Loucy (cell line): ENCODE results near the gene GCNT2.

Source experiments
- EZH2phosphoT487 ChIP-seq: fragments of 200-600 bp; IDR thresholded peaks from 2 replicates; pipeline ENCODE4 v1.6.1; 2018; ENCODE audit warnings: antibody characterized with exemption, mild to moderate bottlenecking, moderate library complexity, borderline replicate concordance
- TF ChIP-seq, protein P1 (sequence below): fragments of 200-600 bp; sonication (generic); conservative IDR thresholded peaks from 2 replicates; pipeline ENCODE4 v1.5.1; 2014; ENCODE audit warnings: mild to moderate bottlenecking, antibody characterized with exemption, low read length

DNA sequence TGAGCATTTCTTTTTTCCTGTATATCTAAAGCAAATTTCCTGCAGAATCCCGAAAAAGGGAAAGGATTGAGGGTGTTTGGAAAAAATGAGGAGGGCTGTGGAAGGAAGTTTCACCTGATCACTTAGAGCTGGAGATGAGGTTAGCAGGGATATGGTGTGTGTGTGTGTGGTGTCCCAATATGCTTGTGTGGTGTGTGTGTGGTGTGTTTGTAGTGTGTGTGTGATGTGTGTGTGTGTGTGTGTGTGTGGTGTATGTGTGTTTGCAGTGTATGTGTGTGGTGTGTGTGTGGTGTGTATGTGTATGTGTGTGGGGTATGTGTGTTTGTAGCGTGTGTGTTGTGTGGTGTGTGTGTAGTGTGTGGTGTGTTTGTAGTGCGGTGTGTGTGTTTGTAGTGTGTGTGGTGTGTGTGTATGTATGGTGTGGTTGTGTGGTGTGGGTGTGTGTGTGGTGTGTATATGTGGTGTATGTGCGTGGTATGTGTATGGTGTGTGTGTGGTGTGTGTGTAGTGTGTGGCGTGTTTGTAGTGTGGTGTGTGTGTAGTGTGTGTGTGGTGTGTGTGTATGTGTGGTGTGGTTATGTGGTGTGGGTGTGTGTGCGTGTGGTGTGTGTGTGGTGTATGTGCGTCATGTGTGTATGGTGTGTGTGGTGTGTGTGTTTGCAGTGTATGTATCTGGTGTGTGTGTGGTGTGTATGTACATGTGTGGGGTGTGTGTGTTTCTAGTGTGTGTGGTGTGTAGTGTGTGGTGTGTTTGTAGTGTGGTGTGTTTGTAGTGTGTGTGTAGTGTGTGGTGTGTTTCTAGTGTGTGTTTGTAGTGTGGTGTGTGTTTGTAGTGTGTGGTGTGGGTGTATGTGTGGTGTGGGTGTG is 67.6 kb downstream of the GCNT2 start:
- TF ChIP-seq, protein P1, sequence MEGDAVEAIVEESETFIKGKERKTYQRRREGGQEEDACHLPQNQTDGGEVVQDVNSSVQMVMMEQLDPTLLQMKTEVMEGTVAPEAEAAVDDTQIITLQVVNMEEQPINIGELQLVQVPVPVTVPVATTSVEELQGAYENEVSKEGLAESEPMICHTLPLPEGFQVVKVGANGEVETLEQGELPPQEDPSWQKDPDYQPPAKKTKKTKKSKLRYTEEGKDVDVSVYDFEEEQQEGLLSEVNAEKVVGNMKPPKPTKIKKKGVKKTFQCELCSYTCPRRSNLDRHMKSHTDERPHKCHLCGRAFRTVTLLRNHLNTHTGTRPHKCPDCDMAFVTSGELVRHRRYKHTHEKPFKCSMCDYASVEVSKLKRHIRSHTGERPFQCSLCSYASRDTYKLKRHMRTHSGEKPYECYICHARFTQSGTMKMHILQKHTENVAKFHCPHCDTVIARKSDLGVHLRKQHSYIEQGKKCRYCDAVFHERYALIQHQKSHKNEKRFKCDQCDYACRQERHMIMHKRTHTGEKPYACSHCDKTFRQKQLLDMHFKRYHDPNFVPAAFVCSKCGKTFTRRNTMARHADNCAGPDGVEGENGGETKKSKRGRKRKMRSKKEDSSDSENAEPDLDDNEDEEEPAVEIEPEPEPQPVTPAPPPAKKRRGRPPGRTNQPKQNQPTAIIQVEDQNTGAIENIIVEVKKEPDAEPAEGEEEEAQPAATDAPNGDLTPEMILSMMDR, result no peak
- no peak for TF ChIP-seq EZH2phosphoT487
